Measurements from ENCODE around the gene HIVEP2.

HIVEP2 gene

GRCh38 chr6:142764311-142764710 is 180.7 kb downstream of the HIVEP2 start:
- FAIRE-seq: no peak

- FAIRE-seq: no peak
These were observed 181.8 kb downstream of the HIVEP2 start for GRCh38 chr6:142763205-142763604.

GRCh38 chr6:142761756-142762155 is 183.2 kb downstream of the HIVEP2 start:
- FAIRE-seq: no peak

GRCh38 chr6:142760152-142760551 is 184.8 kb downstream of the HIVEP2 start:
- FAIRE-seq: no peak

- FAIRE-seq: no peak
These were observed 186.3 kb downstream of the HIVEP2 start for GRCh38 chr6:142758629-142759025.

GRCh38 chr6:142757852-142758628 is 186.9 kb downstream of the HIVEP2 start:
- no peak for FAIRE-seq

- FAIRE-seq: no peak
These were observed 188.8 kb downstream of the HIVEP2 start for GRCh38 chr6:142756215-142756630.

- no peak for FAIRE-seq
These were observed 191.8 kb downstream of the HIVEP2 start for GRCh38 chr6:142753196-142753595.

- no peak for FAIRE-seq
These were observed 192.6 kb downstream of the HIVEP2 start for GRCh38 chr6:142752348-142752747.

- FAIRE-seq: no peak
These were observed 193.5 kb downstream of the HIVEP2 start for GRCh38 chr6:142751452-142751851.

GRCh38 chr6:142750998-142751397 is 194.0 kb downstream of the HIVEP2 start:
- FAIRE-seq: no peak

- FAIRE-seq: no peak
These were observed 195.4 kb downstream of the HIVEP2 start for GRCh38 chr6:142749556-142749955.

- FAIRE-seq: no peak
These were observed 198.5 kb downstream of the HIVEP2 start for GRCh38 chr6:142746524-142746923.

- no peak for FAIRE-seq
These were observed 200.1 kb downstream of the HIVEP2 start for GRCh38 chr6:142744836-142745235.

- no peak for FAIRE-seq
These were observed 204.5 kb downstream of the HIVEP2 start for GRCh38 chr6:142740449-142740848.

- FAIRE-seq: no peak
These were observed 206.2 kb downstream of the HIVEP2 start for GRCh38 chr6:142738731-142739130.

- no peak for FAIRE-seq
These were observed 207.0 kb downstream of the HIVEP2 start for GRCh38 chr6:142738035-142738396.

- FAIRE-seq: no peak
These were observed 207.5 kb downstream of the HIVEP2 start for GRCh38 chr6:142737368-142738034.

- FAIRE-seq: no peak
These were observed 209.8 kb downstream of the HIVEP2 start for GRCh38 chr6:142735204-142735603.

- no peak for FAIRE-seq
These were observed 212.2 kb downstream of the HIVEP2 start for GRCh38 chr6:142732790-142733189.

- FAIRE-seq: no peak
These were observed 213.4 kb downstream of the HIVEP2 start for GRCh38 chr6:142731611-142732010.

- no peak for FAIRE-seq
These were observed 215.4 kb downstream of the HIVEP2 start for GRCh38 chr6:142729618-142730017.

GRCh38 chr6:142728910-142729481 is 216.0 kb downstream of the HIVEP2 start:
- no peak for FAIRE-seq

GRCh38 chr6:142728364-142728763 is 216.6 kb downstream of the HIVEP2 start:
- FAIRE-seq: no peak
